ENCODE measurements around the gene TMX3. TPM values are rescaled to one million over a fixed set of nuclear protein-coding genes. Genes with fewer than 3 reads are reported as not detected.

TMX3 gene
- total RNA-seq (2014; rRNA removed; shearing (Covaris generic)) = 60.4 and 62.4 TPM in 2 replicates

DNA sequence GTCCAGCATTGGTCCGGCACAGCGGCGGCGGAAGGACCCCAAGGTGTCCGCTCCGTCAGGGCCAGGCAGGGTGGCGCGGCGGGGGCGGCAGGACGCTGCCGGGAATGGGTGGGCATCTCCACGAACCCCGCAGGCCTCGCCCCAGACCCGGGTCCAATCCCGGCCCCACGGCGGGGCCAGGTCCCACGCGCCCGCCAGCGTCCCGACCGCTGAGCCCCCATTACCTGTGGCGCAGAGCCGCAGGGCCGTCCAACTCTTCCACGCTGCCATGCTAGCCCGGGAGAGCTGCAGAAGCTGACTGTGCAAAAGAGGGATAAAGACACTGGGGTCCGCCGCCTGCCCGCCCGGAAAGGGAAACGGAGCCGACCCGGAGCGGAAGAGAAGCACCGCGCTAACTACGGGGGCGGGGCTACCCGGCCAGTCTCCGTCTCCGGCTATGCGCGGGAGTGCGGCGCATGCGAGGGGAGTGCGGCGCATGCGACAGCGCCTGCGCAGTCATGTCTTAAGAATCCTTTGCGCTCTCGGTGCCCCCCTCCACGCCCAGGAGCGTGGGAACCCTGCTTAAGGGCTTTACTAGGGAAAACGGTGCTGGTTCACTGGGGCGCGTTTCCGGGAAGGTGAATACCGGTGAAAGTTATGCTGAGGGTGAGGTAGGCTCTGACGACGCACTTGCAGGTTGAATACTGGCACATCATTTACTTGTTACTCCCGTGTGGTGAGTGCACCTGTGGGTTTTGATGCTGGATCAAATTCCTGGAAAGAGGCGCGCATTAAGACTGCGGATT is at the start of gene TMX3:
TMX3 (minus strand) TSS at position 397 of the 785 bp plus-strand sequence; CDS start at position 270, 127 bp downstream.
- DNase-seq (ENCODE audit: low spot score) = peak; percentile 96

DNA sequence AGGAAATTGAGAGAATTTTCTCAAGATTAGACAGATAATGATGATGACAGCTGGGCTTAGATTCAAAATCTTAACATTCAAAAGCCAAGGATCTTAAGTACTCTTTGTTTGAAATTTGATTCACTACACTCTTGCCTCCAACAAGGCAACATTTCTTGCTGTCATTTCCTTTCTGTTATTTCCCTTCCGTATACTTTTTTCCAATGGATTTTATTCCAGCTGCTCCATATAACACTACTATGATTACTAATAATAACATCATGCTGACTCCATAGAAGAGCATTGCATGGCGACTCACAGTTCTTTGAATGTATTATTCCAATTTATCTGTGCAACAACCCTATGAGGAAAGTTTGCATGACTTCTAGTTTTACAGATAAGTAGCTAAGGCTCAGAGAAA is 49.1 kb upstream of the TMX3 start:
- no peak for DNase-seq (ENCODE audit: low spot score)

DNA sequence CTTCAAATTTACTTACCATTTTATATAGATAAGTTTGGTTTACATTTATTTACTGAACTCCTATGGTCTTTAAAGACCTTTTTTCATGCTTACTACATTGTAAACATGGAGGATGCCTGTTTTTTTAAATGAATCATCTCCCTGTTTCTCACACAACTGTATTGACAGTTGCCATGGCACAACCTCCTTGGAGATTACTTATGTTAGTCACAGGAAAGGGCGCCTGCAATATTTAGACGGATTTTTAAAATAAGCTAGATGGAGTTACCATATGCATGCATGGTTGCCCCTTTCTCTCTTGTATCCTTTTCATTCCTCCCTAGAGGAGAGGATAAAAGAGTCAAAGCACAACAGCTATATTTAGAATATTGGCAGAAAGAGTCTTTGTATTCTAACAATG is 48.2 kb upstream of the TMX3 start:
- no peak for DNase-seq (ENCODE audit: low spot score)

DNA sequence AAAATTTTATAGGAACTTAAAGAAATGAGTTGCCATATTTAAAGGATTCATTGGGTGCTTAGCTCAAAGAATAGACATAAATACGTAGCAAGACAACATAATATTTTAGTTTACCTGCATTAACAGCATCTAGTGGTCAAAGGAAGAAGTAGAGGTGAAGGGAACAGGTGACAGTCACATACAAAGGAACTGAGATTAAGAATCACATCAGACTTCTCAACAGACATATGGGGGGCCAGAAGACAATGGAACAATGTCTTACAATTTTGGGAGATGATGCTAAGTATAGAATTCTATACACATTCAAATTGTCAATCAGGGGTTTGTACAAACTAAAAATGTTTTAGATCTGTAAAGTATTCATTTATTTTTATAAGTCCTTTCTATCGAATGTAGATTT is 44.4 kb upstream of the TMX3 start:
- no peak for DNase-seq (ENCODE audit: low spot score)

DNA sequence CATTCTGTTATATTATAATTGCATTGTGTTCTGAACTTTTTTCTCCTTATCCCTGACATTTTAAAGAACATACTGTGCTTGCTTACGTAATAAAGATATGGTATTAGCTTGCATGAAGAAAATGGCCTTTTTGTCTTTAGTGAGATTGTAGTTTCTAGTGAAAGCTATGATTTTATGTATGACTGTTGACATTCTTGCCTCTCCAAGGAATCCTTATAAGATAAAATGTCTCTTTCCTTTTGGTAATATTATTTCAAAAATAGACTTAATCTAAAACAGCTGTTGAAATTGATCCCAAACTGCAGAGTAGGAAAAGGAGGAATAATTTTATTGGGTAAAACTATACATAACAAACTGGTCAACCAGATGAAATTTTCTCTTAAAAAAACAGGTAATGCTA is 42.2 kb upstream of the TMX3 start:
- no peak for DNase-seq (ENCODE audit: low spot score)

GRCh38 chr18:68742206-68742605 is 27.3 kb upstream of the TMX3 start:
- DNase-seq (ENCODE audit: low spot score) = no peak

GRCh38 chr18:68740966-68741365 is 26.1 kb upstream of the TMX3 start:
- no peak for DNase-seq (ENCODE audit: low spot score)

GRCh38 chr18:68739462-68739861 is 24.6 kb upstream of the TMX3 start:
- no peak for DNase-seq (ENCODE audit: low spot score)

- DNase-seq (ENCODE audit: low spot score) = no peak
Observed at GRCh38 chr18:68738564-68738963, 23.7 kb upstream of the TMX3 start.

DNA sequence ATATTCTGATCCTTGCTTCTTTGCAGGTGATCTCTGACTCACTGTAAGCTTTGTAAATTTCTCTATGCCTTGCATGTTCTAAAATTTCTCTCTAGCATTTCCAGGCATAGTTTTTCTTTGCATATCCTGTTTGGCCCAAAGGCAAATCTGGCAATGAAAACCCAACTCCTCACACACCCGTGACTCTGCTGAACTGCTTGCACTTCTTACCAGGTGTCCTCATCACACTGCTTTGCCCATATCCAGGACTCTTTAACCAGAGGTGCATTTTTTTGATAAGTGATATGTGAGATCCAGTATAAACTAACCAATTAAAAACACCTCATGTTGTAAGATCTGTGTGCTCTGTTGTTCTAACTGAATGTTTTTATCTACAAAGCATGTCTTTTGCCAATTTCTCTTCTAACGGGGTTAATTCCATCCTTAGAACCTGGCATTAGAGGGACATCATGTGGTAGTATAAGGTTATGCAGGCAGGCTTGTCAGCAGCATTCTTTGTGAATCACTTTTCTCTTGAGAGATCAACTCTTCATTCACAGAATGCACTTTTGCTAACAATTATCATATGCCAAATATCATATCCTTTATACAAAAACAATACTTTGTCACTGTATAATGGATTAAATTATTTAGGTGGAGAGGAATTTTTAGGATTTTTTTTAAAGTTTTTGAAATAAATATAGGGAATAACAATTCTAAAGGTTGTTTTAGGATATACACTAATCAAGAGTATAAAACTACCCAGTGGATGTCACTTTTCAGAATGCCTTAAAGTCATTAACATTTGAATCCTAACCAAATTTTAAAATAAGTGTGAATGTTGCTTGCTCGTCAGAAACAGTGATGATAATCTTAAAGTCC is 20.8 kb upstream of the TMX3 start:
- peak; percentile 72 for DNase-seq (ENCODE audit: low spot score)

DNA sequence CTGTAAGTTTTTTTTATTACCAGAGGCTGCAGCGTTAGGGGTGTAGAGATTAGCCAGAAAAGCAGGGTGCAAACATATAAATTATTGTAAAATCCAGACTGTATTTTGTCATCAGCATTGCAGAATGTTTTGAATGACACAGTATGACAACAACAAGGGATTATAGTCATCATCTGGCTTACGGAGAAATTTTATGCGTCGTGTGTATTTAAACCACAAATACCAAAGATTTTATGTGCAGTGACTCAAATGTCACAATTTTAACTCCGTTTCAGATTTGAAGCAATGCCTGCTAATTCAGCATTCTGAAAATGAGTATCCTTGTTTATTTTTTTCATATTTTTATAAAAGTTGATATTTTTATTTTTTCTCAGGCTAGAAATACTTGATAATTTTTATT is 19.4 kb upstream of the TMX3 start:
- DNase-seq (ENCODE audit: low spot score) = no peak

DNA sequence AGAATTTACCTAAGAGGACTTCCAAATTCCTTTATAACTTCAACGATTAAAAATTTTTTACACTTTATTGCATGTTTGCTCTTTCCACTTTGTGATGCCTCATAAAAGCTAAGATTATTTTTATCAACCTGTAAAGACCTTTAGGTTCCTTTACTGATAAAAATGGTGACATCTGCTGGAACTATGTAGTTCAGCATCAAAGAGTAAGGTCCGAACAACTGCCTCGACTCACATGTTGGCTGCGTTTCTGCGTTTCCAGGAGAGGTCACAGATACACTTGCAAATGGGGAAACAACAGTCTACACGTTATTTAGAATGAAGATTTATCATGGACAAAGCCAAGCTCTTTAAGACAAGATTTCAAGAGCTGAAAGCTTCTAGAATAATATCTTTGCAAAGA is 18.8 kb upstream of the TMX3 start:
- no peak for DNase-seq (ENCODE audit: low spot score)

DNA sequence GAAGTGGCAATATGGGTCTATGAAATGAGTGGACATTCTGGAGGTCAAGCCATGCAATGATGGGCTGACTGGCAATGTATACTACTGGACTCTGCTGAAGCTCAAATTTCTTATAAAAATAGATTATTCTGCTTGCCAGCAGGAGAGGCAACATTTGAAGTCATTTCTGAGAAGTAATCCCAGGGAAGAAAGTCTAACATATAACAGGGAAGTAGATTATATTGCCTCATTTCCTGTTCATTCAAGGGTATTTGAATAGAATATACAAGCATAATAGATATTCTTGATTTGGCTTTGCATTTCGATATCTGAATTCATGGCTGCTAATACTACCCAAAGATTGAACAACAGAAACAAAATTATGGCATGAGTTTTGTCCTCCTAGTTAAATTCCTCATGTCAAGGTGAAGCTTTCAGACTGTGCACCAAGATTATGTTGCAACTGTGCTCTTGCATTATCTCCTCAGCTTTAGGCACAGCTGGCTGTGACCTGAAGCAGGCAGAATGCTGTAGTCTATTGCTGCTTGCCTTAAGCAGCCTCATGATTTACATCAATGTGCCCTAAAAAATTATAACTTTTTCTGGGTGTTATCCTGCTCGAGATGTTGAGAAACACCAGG is 13.3 kb upstream of the TMX3 start:
- DNase-seq (ENCODE audit: low spot score) = no peak

DNA sequence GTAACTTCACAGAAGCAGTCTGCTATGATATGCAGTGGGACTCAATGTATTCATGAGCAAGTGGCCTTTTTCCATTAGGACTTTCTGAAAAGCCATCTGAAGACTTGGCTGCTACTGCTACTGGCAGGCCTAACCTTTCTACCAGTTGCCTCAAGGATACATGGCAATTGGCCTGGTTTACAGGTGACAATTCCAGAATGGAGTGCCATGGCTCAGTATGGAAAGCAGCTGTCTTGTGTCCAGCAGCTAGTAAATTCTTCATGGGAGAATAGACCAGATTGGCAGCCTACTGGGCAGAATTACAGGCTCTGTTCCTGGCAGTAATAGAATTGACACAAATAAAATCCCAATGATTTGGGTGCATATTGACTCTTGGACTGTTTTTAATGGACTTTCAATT is 12.6 kb upstream of the TMX3 start:
- no peak for DNase-seq (ENCODE audit: low spot score)

DNA sequence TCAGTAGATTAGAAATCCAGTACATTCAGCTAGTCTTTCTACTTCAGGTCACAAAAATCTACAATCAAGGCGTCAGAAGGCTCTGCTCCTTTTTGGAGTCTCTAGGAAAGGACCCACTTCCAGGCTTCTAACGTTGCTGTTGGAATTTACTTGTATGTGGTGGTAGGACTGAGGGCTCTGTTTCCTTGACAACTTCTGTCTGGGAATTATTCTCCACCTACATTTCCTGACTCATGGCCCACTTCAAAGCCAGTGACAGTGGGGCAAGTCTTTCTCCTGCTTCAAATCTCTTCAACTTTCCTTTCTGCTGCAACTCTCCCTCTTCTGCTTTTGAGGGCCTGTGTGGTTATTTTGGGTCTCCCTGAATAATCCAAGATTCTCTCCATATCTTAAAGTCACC is 10.4 kb upstream of the TMX3 start:
- no peak for DNase-seq (ENCODE audit: low spot score)

GRCh38 chr18:68724021-68724420 is 9.1 kb upstream of the TMX3 start:
- no peak for DNase-seq (ENCODE audit: low spot score)

DNA sequence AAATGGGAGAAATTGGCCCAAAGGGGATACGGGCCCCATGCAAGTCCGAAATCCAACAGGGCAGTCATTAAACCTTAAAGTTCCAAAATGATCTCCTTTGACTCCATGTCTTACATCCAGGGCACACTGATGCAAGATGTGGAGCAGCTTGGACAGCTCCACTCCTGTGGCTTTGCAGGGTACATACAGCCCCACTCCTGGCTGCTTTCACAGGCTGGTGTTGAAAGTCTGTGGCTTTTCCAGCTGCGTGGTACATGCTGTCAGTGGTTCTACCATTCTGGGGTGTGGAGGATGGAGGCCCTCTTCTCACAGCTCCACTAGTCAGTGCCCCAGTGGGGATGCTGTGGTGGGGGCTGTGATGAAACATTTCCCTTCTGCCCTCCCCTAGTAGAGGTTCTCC is 8.6 kb upstream of the TMX3 start:
- DNase-seq (ENCODE audit: low spot score) = no peak

GRCh38 chr18:68722821-68723220 is 7.9 kb upstream of the TMX3 start:
- DNase-seq (ENCODE audit: low spot score) = no peak

DNA sequence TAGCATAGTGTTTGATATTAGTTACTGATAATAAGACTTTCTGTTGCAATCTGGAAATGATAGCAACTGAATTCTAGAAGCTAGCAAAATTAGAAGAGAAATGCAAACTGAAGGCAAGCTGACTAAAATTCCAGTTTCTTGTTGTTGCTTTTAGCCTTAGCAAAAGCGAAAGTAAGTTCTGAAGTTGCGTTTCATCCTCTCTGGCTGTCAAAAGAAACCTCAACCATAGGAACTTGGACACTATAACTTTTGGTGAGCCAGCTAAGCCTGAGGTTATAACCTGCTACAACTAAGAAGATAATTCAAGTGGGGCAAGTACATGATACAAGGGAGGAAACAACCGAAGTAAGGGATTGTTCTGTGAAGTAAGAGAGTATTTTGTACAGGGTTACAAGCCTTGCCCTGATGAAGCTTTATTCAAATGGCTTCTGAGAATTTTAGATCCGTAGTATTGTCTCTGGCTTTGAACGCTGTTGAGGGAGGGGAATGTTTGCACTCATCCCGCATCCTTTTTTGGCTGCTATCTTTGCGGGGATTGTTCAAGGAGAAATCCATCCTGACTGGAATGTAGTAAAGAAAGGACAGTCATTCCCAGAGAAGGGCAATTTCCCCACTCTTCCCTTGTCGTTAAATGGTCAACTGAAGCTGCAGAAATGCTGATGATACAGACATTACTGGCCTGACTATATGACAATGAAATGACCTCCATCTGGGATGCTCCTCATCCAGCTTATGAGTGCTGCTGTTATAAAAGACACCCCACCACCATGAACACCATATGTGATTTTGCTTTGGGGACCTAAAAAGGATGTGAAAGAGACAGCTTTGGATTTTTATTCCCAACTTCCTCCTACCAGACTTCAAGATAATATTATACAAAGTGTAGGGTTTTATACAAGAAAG is 7.0 kb upstream of the TMX3 start:
- no peak for DNase-seq (ENCODE audit: low spot score)

DNA sequence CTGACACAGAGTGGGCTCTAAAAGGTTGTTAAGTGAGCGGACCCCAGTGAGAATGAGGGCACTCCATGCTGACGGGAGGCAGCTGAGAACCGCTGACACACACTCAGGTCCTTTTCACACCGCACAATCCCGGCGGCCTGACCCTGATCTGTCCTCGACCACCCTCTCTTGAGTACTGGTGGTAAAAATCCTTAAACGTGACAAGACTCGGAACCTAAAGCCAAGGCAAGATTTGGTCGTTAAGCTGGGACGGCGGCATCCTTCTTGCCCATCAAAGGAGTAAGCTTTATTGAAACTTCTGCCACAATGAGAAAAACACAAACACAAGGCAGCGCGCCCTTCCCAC is 569 bp downstream of the TMX3 start:
- DNase-seq (ENCODE audit: low spot score) = no peak

DNA sequence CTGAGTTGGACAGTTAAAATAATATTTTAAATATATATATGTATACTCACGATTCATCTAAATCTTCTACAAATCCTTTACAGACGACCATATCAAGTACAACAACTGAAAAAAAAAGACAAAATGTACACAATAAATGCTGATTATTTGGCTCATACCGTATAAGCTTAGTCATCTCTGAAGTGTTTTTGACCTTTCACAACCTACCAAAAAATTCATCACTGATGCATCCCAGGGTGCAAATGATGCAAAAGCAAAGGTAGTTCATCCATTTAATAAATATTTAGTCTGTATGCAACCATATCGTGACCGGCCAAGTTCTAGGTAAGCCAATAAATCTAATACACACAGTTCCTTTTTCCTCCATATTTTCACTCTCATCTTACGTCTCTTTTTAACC is 1.1 kb downstream of the TMX3 start:
- DNase-seq (ENCODE audit: low spot score) = no peak

DNA sequence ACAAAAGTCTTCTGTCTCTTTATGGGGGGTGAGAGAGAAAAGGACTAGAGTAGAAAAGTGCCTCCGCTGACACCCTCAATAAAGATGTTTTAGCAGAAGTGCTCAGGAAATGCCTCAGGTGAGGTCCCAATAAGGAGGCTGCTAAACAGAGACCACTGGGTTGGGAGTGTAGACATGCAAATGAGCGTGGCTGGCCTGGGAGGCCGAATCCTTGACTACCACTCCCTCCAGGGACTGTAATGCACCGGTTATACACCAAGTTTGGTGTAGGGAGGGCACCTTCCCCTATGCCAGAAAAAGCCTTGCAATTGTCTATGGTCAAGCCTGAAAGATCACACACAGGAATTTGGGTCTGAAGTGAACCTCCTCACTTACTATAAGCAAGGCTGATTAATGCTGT is 1.8 kb downstream of the TMX3 start:
- no peak for DNase-seq (ENCODE audit: low spot score)

Data from H4 (cell line).